ENCODE data around the gene ZPBP2.

ZPBP2 gene

GRCh38 chr17:39915559-39915958 lies 47.6 kb downstream of the ZPBP2 start:
- no peak for DNase-seq

DNA sequence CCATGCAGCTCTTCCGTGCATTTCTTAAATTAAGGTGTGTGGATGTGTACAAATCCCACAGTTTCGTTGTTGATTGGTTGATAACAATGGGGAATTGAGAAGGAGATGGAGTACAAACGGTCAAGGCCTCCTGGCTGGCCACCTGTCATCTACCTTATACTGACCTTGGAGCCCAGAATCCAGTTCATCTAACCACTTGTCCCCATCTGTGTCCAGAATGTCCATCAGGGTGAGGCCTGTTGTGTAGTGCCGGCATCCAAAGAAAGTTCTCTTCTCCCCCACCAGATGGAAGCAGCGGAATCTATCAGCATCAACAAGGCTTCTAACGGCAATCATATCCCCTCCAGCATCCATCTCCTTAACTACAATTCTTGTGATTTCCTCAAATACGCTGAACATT lies 48.9 kb downstream of the ZPBP2 start:
- no peak for DNase-seq

DNA sequence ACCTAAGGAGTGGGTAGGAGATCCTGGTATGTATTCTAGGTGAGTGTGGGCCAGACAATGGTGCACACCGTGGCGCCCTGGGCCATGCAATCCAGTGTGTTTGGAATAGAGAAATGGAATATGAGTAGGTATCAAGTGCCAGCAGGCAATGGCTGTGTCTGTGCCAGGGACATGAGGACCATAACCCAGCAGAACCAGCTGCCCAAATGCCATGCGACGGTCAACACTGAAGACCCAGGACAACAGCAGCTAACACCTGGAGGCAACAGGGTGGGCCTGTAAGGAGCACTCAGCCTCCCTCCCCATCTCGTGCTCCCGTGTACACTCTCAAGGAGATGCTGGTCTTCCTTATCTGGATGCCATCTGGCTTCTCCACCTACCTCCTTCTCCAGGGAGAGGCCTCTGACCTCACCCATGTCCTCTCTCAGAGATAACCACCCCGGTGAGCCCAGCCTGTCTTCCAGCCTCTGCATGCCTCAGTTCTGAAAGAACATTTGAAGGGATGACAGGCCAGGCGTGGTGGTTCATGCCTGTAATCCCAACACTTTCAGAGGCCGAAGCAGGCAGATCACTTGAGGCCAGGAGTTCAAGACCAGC lies 51.2 kb downstream of the ZPBP2 start:
- no peak for DNase-seq

DNA sequence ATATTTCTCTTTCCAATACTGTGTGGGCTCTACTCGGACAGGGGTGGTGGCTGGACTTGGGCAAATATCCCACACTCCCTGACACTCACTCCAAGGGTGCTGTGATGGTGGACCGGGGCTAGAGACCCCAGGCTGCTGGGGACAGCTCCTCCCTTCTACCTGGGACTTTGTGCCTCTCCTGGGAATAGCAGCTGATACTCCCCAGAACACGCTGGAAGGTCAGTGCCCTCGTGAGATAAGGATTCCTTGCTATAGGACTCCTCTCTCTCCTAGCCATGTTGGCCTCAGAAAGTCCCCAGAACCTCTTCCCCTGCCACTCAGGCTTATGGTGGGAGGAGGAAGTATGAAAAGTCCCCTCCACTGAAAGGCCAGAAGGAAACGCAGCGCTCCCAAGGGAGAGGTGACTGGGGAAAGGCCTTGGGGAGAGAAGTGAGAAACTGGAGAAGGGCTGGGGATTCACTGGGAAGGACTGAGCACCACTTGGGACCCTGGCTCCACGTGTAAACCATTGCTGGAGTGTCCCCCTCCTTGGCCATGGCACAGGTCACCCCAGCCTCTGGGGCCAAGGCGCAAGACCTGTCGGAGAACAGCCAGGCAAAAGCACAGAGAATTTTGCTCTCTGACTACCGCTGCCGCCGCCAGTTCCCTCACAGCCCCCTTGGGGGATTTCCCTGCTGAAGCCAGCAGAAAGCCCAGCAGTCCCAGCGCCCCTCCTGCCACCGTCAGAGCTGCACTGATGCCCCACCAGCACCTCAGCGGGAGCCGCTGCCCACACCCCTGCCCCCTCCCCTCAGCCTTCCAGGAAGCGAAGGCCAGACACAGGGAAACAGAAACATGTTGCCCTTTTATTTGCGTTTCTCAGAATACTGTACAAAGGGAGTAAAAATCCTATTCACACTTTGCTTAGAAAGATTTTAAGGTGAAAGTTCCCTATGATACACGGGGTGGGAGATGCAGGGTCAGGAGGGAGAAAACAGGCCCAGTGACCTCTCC lies 52.5 kb downstream of the ZPBP2 start:
- DNase-seq: peak; percentile 62

- peak; percentile 27 for DNase-seq
Observed at GRCh38 chr17:39921323-39921722, 53.3 kb downstream of the ZPBP2 start.

DNA sequence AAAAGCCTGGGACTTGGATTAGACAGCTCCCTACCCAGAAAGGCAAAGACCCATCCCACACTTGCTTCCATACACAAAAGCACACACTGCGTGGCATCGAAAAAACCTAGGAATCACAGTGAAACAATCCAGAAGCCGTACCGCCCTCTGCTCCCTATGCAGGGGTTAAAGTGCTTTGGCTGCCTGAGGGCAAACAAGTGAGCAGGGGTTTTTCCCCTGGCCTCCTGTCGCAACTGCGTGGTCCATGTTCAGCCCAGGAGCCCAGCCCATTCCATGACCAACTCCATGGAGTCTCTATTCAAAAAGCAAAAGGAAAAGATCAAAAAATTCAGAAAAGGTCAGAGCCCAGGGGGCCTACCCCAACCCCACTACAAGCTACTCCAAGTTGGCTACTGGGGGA lies 54.0 kb downstream of the ZPBP2 start:
- DNase-seq: no peak

GRCh38 chr17:39923230-39923629 lies 55.2 kb downstream of the ZPBP2 start:
- no peak for DNase-seq

DNA sequence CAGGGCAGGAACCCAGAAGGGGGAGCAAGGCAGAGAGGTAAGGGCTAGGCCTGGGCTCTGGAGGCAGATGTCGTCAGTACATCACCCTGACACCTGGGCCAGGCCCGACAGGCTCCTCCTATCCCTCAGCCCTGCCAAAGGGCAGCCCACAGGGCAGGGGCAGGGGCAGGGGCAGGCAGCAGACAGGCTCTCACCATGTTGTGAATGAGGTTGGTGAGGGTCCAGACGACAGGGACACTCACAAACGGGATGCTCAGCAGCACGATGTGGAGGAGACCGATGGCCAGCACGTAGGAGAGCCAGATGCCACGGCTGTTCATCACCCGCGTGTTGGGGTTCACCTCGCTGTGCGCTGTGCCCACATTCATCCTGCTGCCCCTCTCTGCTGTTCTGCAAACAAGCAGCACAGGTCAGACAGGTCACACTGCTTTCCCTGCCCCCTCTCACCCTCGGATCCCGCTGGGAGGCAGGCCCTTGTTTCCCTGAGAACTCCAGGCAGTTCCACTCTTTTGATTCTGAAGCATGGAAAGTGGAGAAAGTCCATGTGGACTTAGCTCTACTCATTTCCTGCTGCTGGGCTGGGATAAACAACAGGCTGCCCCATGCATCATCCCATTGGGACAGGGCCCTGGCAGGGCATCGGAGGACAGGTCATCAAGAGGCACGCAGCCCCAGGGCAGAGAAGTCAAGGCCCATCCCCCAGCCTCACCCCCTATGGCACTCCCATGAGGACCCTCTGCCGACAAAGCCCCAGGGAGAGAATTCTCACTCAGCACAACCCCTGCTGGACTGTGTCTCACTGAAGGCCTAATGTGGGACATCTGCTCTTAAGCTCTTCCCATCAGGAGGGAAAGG lies 56.1 kb downstream of the ZPBP2 start:
- DNase-seq: no peak

DNA sequence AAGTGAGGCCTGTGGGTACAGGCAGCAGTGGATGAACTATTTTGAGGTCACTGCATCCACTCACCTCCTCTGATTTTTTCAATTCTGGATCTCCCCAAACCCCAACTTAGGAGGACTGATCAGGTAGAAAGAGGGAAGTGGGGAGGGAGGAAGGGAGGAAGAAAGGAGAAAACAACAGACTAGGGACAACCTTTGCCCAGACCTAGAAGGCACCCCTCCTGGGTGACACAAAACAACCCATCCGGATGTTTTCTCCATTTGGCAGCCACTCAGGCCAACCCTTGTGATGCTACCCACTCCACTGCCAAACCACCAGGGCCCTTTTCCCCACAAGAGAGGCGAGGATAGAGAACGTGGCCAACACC lies 56.7 kb downstream of the ZPBP2 start:
- DNase-seq: no peak

GRCh38 chr17:39925282-39926134 lies 57.5 kb downstream of the ZPBP2 start:
- no peak for DNase-seq

GRCh38 chr17:39926135-39926587 lies 58.2 kb downstream of the ZPBP2 start:
- no peak for DNase-seq

DNA sequence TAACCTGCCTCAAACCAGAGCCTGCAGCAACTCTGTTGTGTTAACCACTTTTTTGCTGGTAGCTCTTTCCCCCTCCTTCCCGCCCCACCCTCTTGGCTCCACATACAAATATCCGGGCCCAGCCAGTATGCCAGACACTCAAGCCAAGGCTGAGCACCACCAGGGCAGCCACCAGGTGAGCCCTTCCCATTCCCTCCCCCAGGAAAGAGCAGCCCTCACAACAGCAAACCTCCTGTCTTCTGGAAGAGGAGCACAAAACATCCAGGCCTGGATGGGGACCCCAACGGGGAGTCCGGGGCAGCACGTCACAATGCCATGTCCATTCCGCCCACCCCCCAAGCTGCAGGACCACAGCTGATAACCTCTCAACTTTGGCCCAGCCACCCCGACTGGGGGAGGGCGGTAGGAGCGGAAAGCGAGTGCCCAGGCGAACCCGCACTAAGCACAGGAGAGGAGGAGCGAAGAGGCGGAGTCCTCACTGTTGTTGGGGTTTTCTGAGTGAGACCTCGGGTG lies 58.6 kb downstream of the ZPBP2 start:
- peak; percentile 54 for DNase-seq

All from stimulated activated CD4-positive, alpha-beta T cell treated with anti-CD3 and anti-CD28 coated beads, Interleukin-1b, Interleukin-23, amount 100 ng/mL, for 48 hours (primary cell).